Measurements from ENCODE around the gene FMN2. TPM values are rescaled to one million over a fixed set of nuclear protein-coding genes. Genes with fewer than 3 reads are reported as not detected.

FMN2 gene
- not detected for total RNA-seq

DNA sequence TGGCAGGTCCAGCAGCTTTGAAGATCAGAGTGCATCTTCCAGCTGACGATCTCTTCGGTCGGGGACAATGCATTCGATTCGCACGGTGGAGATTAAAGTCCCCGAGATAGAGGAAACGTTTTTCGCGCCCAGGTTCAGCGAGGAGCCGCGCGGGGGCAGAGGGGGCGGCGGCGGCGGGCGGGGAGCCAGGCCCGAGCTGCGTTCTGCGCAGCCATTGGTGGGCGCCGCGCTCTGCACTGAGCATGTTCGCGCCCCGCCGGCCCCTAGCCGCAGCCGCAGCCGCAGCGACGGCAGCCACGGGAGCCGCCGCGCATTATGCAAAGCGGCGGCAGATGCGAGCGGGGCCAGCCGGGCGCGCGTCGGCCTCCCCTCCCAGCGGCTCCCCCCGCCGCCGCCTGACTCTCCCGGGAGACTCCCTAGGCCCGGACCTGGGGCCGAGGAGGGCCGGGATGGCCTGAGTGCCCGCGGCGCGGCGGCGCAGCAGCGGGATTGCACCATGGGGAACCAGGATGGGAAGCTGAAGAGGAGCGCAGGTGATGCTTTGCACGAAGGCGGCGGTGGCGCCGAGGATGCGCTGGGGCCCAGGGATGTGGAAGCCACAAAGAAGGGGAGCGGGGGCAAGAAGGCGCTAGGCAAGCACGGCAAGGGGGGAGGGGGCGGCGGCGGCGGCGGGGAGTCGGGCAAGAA is at the start of gene FMN2:
FMN2 (plus strand) TSS at position 270 of the 687 bp plus-strand sequence; CDS start at position 497, 227 bp downstream.
- POLR2A ChIA-PET: no interaction called here
- CTCF ChIA-PET: no interaction called here

DNA sequence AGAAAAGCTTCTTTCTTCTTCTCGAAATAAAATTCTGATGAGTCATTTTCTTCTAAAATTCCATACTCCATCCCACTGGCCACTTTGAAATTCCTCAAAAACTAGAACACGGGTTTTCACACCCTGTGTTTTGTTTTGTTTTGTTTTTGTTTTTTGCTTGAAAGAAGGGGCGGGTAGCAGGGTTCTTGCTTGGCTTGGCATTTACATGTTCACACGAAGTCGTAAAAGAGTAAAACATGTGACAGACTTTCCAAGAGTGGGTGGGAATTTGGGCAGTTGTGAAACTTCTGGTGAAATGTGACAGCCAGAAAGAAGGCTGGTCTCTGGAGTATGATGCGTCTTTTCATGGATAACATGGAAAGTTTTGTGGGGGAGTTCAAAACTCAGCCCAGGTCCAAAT is 47.1 kb upstream of the FMN2 start:
- POLR2A ChIA-PET: no interaction called here
- CTCF ChIA-PET: no interaction called here

GRCh38 chr1:240046000-240046399 is 45.7 kb upstream of the FMN2 start:
- ChIA-PET POLR2A (no interaction called here), CTCF (no interaction called here)

DNA sequence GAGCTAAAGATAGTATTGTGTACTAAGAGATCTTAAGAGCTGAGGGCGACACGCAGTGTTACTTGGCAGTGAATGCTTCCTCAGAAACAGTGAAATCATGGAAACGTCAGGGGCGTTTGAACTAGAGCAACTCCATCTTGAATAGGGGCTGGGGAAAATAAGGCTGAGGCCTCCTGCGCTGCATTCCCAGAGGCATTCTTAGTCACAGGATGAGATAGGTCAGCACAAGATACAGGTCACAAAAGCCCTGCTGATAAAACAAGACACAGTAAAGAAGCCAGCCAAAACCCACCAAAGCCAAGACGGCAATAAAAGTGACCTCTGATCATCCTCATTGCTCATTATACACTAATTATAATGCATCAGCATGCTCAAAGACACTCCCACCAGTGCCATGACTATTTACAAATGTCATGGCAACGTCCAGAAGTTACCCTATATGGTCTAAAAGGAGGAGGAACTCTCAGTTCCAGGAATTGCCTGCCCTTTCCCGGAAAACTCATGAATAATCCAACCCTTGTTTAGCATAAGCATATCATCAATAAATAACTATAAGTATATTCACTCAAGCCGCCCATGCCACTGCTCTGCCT is 37.5 kb upstream of the FMN2 start:
- ChIA-PET CTCF (no interaction called here), POLR2A (no interaction called here)

GRCh38 chr1:240055936-240056335 is 35.7 kb upstream of the FMN2 start:
- ChIA-PET POLR2A (no interaction called here), CTCF (no interaction called here)

DNA sequence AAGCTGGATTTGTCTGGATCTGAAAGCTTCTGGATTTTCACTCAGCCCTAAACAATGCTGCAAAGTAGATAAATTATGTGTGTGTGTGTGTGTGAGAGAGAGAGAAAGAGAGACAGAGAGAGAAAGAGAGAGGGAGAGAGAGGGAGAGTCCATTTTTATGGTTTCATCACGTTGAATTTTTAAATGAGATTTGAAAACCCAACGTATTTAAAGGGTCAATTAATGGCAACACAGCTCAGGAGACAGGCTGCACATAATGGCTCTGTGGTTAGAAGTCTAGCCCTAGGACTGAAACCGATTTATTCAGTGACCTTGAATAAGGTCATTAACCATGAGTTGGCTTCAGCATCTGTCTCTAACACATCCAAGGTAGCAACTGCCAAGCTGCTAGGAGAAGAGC is 35.3 kb upstream of the FMN2 start:
- CTCF ChIA-PET: no interaction called here
- POLR2A ChIA-PET: no interaction called here

GRCh38 chr1:240058049-240058448 is 33.6 kb upstream of the FMN2 start:
- ChIA-PET POLR2A (no interaction called here), CTCF (interaction anchor here (0.5 kb wide), 1 partner anchor 340 kb away, joined by 4 read pairs; no protein-coding TSS in a partner anchor)

GRCh38 chr1:240068961-240069360 is 22.7 kb upstream of the FMN2 start:
- CTCF ChIA-PET: no interaction called here
- POLR2A ChIA-PET: no interaction called here

GRCh38 chr1:240070188-240070587 is 21.5 kb upstream of the FMN2 start:
- CTCF ChIA-PET: interaction anchor here (0.7 kb wide), 1 partner anchor 33 kb away, joined by 3 read pairs; no protein-coding TSS in a partner anchor
- POLR2A ChIA-PET: no interaction called here

DNA sequence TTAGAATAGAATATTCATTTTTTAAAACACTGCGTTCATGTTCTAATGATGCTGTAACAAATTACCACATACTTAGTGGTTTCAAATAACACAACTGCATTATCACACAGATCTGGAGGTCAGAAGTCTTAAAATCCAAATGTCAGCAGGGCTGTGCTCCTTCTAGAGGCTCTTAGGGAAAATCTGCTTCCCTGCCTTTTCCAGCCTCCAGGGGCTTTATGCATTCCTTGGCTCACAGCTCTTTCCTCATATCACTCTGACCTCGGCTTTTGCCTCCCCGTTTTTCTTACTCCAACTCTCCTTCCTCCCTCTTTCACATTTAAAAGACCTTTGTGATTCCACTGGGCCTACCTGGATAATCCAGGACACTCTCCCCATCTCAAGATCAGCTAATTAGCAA is 18.6 kb upstream of the FMN2 start:
- CTCF ChIA-PET: no interaction called here
- POLR2A ChIA-PET: no interaction called here

DNA sequence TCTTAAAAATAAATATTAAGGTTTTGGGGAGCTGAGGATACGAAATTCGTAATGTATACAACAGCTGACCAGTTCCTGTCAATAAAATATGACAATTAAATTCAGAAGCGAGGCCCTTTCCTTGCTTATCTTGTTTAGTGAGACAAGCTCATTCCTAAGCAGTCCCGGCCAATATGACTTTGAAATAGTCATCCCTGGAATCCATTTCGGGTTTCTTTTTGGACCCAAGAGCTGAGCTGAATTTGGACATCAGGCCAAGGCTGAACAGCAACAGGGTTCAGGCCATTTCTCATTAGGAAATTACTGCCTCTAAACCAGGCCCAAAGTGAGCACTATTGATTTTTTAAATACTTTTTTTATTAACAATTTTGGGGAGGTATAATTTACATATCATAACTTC is 17.3 kb upstream of the FMN2 start:
- POLR2A ChIA-PET: no interaction called here
- CTCF ChIA-PET: no interaction called here

- ChIA-PET CTCF (no interaction called here), POLR2A (no interaction called here)
Observed at GRCh38 chr1:240074908-240075307, 16.8 kb upstream of the FMN2 start.

DNA sequence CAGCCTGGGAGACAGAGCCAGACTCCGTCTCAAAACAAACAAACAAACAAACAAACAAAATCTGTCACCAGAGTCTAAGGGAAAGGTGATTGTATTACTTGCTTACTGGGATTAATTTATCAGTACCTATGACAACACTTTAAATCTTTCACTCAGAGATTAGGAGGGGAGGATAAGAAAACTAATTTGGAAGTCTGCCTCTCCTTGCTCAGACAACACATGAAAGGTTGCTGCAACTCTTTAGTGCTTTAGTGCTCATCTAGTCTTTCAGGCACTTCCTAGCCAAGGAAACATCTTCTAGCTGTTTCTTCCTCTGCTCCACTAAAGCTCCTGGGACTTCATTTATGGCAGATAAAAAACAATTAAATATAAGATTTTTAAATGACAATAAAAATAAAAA is 7.3 kb upstream of the FMN2 start:
- CTCF ChIA-PET: no interaction called here

GRCh38 chr1:240084749-240085148 is 6.9 kb upstream of the FMN2 start:
- ChIA-PET POLR2A (no interaction called here), CTCF (no interaction called here)

More for the DNA sequence above, 7.3 kb upstream of the FMN2 start:
- POLR2A ChIA-PET: no interaction called here

DNA sequence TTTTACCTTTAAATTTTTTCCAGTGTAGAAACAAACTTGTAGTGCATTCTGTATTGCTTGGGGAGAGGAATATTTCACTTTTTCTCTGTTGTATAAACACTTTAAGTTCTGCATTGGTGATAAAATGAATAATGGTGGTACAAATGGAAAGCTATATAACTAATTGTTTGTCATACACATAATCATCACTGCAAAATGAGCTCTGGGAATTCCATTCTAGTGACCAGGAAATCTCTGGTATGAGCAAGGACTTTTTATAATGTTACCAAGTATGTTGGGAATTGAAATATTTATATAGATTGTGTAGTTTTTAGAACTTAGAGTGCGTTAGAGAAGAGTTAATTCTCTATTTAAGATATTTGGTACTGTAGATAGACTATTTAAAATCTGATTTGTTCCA is 5.0 kb upstream of the FMN2 start:
- POLR2A ChIA-PET: no interaction called here
- CTCF ChIA-PET: no interaction called here

DNA sequence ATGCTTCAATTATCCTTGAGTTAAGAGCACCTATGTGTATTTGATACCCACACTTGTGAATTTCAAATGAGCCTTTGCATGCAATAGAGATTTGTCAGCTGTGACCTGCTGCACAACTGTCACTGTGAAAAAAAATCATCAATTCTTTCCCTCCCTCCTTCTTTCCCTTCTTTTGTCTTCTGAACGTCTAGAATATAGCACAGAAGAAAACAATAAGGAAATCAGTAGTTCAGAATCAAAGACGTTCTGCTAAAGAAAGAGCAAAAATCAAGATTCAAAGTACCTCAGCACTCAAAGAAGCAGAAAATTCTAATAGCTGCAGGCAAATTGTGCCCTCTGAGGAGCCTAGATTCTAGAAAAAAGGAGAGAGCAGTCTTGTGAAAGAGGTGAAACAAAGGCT is 1.7 kb upstream of the FMN2 start:
- ChIA-PET POLR2A (no interaction called here), CTCF (no interaction called here)

DNA sequence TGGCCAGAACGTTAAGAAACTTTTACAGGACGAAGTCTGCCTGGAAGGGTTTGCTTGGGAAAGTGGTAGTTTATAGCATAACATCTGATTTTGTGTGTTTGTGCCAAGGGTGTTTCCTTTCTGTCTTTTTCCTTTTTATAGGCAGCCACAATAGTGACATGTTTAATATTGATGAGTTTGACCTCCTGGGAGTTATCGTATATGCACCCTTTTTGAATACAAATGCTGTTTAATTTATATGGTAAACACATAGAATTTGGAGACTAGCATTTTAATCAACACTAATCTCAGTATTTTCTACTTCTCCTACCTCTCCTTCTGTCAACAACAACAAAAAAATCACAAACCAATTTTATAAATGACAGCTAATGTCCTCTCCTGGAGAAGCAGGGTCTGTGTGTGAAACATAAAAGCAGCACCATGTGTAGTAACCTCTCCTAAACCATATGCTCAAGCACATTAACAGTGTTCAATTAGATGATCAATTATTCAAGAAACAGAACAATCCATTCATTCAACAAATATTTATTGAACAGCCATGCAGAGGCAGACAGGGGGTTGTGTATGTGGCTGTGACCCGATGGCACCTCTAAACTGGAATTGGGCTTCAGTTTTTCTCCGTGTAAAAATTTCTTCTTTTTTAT is 604 bp upstream of the FMN2 start:
- POLR2A ChIA-PET: no interaction called here
- CTCF ChIA-PET: no interaction called here

- POLR2A ChIA-PET: no interaction called here
- CTCF ChIA-PET: no interaction called here
Observed at GRCh38 chr1:240092301-240093119, 827 bp downstream of the FMN2 start.

DNA sequence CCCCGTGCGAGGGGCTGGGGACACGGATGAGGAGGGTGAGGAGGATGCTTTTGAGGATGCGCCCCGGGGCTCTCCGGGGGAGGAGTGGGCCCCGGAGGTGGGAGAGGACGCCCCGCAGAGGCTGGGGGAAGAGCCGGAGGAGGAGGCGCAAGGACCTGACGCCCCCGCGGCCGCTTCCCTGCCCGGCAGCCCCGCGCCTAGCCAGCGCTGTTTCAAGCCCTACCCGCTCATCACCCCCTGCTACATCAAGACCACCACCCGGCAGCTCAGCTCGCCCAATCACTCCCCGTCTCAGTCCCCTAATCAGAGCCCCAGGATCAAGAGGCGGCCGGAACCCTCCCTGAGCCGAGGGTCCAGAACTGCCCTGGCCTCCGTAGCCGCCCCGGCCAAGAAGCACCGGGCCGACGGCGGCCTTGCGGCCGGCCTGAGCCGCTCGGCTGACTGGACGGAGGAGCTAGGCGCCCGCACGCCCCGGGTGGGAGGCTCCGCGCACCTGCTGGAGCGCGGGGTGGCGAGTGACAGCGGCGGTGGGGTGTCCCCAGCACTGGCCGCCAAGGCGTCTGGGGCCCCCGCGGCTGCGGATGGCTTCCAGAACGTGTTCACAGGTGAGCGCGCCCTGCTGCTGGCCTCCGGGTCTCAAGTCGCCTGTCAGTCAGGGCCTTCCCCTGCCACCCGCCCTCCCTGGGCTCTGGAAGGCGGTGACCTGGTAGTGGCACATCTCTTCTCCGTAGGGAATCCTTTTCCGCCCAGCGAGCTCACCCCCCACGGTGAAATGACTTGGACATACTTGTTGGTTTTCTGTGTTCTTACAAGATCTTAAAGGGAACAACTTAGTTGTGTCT is 1.7 kb downstream of the FMN2 start:
- ChIA-PET CTCF (no interaction called here), POLR2A (no interaction called here)
